ENCODE results near the gene STRN.

DNA sequence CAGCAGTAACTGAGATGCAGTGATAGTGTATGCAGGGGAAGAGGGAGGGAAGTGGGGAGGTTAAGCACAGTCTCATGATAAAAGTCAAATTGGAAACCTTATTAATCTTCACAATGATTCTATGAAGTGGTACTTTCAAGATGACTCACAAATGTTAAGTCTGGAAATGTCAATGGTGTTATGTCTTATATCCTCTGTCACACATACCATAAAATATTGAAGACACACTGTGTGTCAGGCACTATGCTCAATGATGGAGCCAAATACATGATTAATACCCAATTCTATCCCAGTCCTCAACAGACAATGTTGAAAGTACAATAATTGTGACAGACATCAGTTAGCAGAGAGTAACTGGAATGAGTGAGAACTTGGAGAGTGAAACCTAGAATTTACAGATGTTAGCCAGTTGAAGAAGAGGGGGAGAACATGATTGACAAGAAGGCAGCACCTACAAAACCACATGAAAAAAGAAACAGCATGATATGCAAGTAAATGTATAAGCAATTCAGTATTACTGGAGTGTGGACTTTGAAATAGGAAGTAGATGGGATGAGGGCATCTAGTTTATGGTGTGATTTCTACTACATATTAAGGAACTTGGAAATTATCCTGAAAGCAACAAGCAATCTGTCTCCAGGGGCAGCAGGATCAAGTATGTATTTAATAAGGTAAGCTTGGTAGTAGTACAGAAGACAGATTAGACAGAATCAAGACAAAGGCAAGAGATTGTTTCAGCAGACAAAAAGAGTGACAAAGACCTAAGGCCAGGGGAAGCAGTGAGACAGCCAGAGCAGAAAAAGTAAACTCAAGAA, 107.6 kb downstream of the STRN start:
- TF ChIP-seq POLR2AphosphoS5 (IDR thresholded peaks at IDR 0.05; ENCODE audit: low read depth, low read length) (no peak), SIN3A (IDR thresholded peaks at IDR 0.05; ENCODE audit: borderline replicate concordance, insufficient read depth, low read depth, low read length) (no peak), TCF7L2 (IDR thresholded peaks at IDR 0.05; ENCODE audit: low read depth, low read length) (no peak)
- TF ChIP-seq, protein P1, sequence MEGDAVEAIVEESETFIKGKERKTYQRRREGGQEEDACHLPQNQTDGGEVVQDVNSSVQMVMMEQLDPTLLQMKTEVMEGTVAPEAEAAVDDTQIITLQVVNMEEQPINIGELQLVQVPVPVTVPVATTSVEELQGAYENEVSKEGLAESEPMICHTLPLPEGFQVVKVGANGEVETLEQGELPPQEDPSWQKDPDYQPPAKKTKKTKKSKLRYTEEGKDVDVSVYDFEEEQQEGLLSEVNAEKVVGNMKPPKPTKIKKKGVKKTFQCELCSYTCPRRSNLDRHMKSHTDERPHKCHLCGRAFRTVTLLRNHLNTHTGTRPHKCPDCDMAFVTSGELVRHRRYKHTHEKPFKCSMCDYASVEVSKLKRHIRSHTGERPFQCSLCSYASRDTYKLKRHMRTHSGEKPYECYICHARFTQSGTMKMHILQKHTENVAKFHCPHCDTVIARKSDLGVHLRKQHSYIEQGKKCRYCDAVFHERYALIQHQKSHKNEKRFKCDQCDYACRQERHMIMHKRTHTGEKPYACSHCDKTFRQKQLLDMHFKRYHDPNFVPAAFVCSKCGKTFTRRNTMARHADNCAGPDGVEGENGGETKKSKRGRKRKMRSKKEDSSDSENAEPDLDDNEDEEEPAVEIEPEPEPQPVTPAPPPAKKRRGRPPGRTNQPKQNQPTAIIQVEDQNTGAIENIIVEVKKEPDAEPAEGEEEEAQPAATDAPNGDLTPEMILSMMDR (IDR thresholded peaks at IDR 0.05): no peak
